KMS-11 (cell line): ENCODE measurements around the gene DNAJC1.

Source experiments
- H2AFZ ChIP-seq: fragments of 200-600 bp; sonication (generic); 2 replicates; pipeline ENCODE4 v1.6.1; 2016; ENCODE audit warnings: antibody characterized with exemption, mixed run types, low read depth
- H3K27ac ChIP-seq: fragments of 200-600 bp; sonication (generic); 2 replicates; pipeline ENCODE4 v1.6.1; 2016; ENCODE audit warnings: mild to moderate bottlenecking, mixed run types
- H3K27me3 ChIP-seq: fragments of 200-600 bp; sonication (generic); 2 replicates; pipeline ENCODE4 v1.6.1; 2017; ENCODE audit warnings: mild to moderate bottlenecking, low read depth, mixed run types, moderate library complexity; ENCODE audit not compliant: insufficient read depth
- H3K36me3 ChIP-seq: fragments of 200-600 bp; sonication (generic); 2 replicates; pipeline ENCODE4 v1.6.1; 2017; ENCODE audit warnings: mild to moderate bottlenecking, mixed run types; ENCODE audit not compliant: insufficient read depth
- H3K4me1 ChIP-seq: fragments of 200-600 bp; sonication (generic); 2 replicates; pipeline ENCODE4 v1.6.1; 2016; ENCODE audit warnings: mild to moderate bottlenecking, low read depth, mixed run types; ENCODE audit not compliant: poor library complexity, severe bottlenecking
- H3K4me2 ChIP-seq: fragments of 200-600 bp; sonication (generic); 2 replicates; pipeline ENCODE4 v1.7.0; 2016; ENCODE audit warnings: mild to moderate bottlenecking, mixed run types
- H3K4me3 ChIP-seq: fragments of 200-600 bp; sonication (generic); IDR thresholded peaks from 2 replicates; pipeline ENCODE4 v1.6.1; 2017; ENCODE audit warnings: low read depth, low read length, mixed read lengths; ENCODE audit not compliant: insufficient read depth
- H3K79me2 ChIP-seq: fragments of 200-600 bp; sonication (generic); 2 replicates; pipeline ENCODE4 v1.6.1; 2016; ENCODE audit warnings: low read depth, mixed run types; ENCODE audit not compliant: insufficient read depth
- H3K9ac ChIP-seq: fragments of 200-600 bp; sonication (generic); 2 replicates; pipeline ENCODE4 v1.6.1; 2016; ENCODE audit warnings: mild to moderate bottlenecking, mixed run types
- H4K20me1 ChIP-seq: fragments of 200-600 bp; sonication (generic); 2 replicates; pipeline ENCODE4 v1.6.1; 2016; ENCODE audit warnings: mild to moderate bottlenecking, mixed run types; ENCODE audit not compliant: insufficient read depth
- TF ChIP-seq, protein P1 (sequence below): fragments of 200-600 bp; sonication (generic); conservative IDR thresholded peaks from 2 replicates; pipeline ENCODE4 v1.6.1; 2017; ENCODE audit warnings: low read depth, mild to moderate bottlenecking, antibody characterized with exemption, low read length, moderate library complexity, mixed read lengths

Gene DNAJC1

DNA sequence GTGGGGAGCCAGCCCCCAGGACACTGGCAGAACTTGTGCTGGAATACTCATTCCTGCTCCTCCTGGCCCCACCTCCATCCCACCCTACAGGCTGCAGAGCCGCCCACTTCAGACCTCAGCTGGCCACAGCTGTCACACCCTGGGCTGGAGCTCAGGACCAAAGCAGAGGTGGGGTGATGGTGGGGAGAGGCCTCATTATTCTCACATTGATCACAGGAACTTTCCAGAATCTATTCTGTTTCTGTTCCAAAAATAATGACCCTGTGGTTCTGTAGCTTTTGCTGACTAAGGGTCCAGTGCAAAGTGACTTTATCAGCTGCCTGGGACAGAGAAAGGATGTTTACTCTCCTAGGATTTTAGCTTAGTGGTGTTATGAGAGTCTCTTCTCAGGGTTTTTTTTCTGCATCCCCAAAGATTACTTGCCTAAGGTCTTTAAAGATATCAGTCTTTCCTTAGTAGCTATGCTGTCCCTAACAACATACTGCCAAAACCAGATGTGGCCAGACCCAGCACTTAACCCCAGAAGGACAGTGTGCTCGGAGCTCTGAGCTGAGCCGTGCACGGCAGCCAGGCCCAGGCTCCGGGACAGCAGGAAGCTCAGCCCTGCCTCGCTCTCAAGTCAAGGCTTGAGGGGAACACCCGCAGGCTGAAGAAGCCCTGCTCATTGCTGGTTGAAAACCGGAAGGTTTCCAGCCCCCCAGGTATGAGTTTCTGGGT, 246.2 kb downstream of the DNAJC1 start:
- H3K4me1 ChIP-seq, result peaks cover 13% of the 10 kb centered on the region
- H3K36me3 ChIP-seq, result no peaks in the 10 kb centered on the region
- no peak overlapping the region for H3K4me2 ChIP-seq
- H4K20me1 ChIP-seq, result no peaks in the 10 kb centered on the region
- H3K27me3 ChIP-seq, result no peaks in the 10 kb centered on the region
- no peak overlapping the region for H3K9ac ChIP-seq
- no peak overlapping the region for H3K27ac ChIP-seq
- TF ChIP-seq, protein P1, sequence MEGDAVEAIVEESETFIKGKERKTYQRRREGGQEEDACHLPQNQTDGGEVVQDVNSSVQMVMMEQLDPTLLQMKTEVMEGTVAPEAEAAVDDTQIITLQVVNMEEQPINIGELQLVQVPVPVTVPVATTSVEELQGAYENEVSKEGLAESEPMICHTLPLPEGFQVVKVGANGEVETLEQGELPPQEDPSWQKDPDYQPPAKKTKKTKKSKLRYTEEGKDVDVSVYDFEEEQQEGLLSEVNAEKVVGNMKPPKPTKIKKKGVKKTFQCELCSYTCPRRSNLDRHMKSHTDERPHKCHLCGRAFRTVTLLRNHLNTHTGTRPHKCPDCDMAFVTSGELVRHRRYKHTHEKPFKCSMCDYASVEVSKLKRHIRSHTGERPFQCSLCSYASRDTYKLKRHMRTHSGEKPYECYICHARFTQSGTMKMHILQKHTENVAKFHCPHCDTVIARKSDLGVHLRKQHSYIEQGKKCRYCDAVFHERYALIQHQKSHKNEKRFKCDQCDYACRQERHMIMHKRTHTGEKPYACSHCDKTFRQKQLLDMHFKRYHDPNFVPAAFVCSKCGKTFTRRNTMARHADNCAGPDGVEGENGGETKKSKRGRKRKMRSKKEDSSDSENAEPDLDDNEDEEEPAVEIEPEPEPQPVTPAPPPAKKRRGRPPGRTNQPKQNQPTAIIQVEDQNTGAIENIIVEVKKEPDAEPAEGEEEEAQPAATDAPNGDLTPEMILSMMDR, result no peak
- H3K79me2 ChIP-seq, result no peaks in the 10 kb centered on the region
- H3K4me3 ChIP-seq, result no peak overlapping the region
- H2AFZ ChIP-seq, result no peak overlapping the region

DNA sequence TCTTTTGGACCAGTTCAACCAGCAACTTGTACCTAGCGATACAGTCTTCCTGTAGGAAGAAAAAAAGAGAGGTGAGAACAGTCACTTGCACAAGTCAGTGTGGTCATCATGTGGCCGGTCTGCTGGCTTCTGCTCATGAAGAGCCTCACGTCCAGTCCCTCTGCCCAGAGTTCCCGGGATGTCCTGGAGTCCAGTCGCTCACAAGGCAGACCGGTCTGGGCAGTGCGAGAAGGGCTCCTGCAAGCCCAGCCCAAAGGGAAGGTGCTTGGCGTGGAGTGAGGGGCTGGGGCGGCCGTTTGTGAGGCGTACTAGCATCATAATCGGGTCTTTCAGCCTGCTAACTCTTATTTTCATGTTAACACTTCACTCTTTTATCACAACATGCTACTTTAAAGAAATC, 246.8 kb downstream of the DNAJC1 start:
- H3K27ac ChIP-seq, result no peak overlapping the region

DNA sequence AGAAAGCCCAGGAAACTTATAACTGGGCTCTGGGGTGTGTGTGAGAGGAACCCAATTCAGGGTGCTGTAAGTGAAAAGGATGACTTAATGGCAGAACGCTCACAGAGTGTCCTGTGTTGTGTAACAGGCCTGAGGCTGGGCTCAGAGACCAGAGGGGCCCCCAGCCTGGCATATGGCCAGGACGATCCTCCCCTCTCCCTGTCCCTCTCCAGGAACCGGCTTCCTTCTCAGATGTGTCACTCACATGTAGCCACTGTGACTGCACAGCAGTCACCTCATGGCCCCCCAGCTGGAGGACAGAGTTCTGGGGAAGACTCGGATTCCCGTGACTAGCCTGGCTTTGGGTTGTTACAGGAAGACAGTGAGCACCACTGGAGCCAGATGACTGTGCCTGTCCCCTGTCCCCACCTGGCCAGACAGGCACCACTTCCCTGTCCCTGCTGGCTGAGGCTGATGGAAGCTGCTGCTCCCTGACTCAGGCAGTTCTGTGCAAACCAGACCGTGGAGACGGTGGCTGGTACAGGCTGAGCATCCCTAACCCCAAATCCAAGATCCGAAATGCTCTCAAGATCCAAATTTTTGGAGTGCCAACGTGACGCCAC, 249.0 kb downstream of the DNAJC1 start:
- TF ChIP-seq, protein P1, result no peak
- H3K79me2 ChIP-seq, result no peaks in the 10 kb centered on the region
- H3K27me3 ChIP-seq, result no peaks in the 10 kb centered on the region
- H3K36me3 ChIP-seq, result no peaks in the 10 kb centered on the region
- H4K20me1 ChIP-seq, result no peaks in the 10 kb centered on the region
- H2AFZ ChIP-seq, result no peak overlapping the region
- H3K4me3 ChIP-seq, result no peak overlapping the region
- H3K9ac ChIP-seq, result no peak overlapping the region
- H3K4me2 ChIP-seq, result no peak overlapping the region
- H3K27ac ChIP-seq, result no peak overlapping the region
- H3K4me1 ChIP-seq, result peaks cover 13% of the 10 kb centered on the region

More for the DNA sequence above, 246.8 kb downstream of the DNAJC1 start:
- no peaks in the 10 kb centered on the region for H3K27me3 ChIP-seq
- no peak overlapping the region for H3K4me2 ChIP-seq
- H3K36me3 ChIP-seq, result no peaks in the 10 kb centered on the region
- no peak overlapping the region for H2AFZ ChIP-seq
- H3K4me1 ChIP-seq, result peaks cover 13% of the 10 kb centered on the region
- H3K4me3 ChIP-seq, result no peak overlapping the region
- no peak overlapping the region for H3K9ac ChIP-seq
- H4K20me1 ChIP-seq, result no peaks in the 10 kb centered on the region
- TF ChIP-seq, protein P1, result no peak
- H3K79me2 ChIP-seq, result no peaks in the 10 kb centered on the region

DNA sequence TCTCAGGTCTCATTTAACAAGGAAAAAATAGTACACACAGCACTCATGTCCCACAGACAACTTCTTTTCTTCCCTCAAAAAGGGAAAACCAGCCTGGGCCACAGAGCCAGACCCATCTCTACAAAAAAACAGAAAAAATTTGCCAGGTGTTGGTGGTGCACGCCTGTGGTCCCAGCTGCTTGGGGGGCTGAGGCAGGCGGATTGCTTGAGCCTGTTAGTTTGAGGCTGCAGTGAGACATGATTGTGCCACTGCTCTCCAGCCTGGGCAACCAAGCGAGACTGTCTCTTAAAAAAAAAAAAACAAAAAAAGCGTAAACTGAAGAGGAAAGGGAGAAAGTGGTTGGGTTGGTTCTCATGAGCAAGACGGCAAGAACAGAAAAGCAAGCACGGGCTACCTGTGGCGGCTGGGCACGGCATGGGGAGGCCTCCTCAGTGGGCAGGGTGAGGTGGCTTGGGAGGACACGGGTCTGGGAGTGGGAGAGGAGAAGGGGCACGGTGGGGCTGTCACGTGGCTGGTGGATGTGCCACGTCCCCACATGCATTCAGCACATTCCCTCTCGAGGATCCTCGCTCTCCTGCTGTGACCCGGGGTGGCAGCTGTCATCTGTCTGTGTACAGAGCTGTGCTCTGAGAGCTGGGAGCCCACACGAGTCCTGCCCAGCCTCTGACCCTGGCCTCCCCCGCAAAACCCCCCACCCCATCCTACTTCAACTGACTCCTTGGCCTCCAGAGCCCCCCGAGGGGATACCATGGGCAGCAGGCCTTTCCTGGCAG, 249.8 kb downstream of the DNAJC1 start:
- Histone ChIP-seq H2AFZ (no peak overlapping the region), H3K4me2 (no peak overlapping the region), H3K27me3 (no peaks in the 10 kb centered on the region), H4K20me1 (no peaks in the 10 kb centered on the region), H3K4me1 (peaks cover 13% of the 10 kb centered on the region), H3K27ac (no peak overlapping the region), H3K9ac (no peak overlapping the region), H3K36me3 (no peaks in the 10 kb centered on the region), H3K4me3 (no peak overlapping the region), H3K79me2 (no peaks in the 10 kb centered on the region)
- TF ChIP-seq, protein P1, result no peak
